ENCODE data around the gene DENND1A.

- TF ChIP-seq EZH2 (IDR thresholded peaks at IDR 0.05): no peak
- no peak for TF ChIP-seq FOXP2 (optimal IDR thresholded peaks at IDR 0.05; ENCODE audit: control extremely low read depth, extremely low read length, insufficient read depth)
These were observed 581.5 kb downstream of the DENND1A start for GRCh38 chr9:123348317-123348992.
